Lower leg skin (tissue), 4 donors: ENCODE results near the gene FILIP1. TPM values are rescaled to one million over a fixed set of nuclear protein-coding genes. Genes with fewer than 3 reads are reported as not detected.

Source experiments
- DNase-seq, 2 donors: peaks; one replicate each; pipeline ENCODE4 v3.0.0-alpha.2; 2019; ENCODE audit warnings: low spot score in 2 of 2
- H3K4me3 ChIP-seq: fragments of 200-600 bp; sonication (generic); 2 replicates; pipeline ENCODE4 v1.5.1; 2017; ENCODE audit warnings: mild to moderate bottlenecking, low read depth; ENCODE audit not compliant: poor library complexity, severe bottlenecking
- CTCF ChIP-seq, 3 donors: fragments of 450-650 bp; IDR thresholded peaks; one replicate each; pipeline ENCODE4 v1.5.1; 2016; ENCODE audit warnings: antibody characterized with exemption in 3 of 3, mild to moderate bottlenecking in 3 of 3, moderate library complexity in 2 of 3
- POLR2A ChIP-seq, 2 donors: fragments of 450-650 bp; IDR thresholded peaks; one replicate each; pipeline ENCODE4 v1.6.1; 2016 to 2017; ENCODE audit warnings: antibody characterized with exemption in 2 of 2, mild to moderate bottlenecking in 1 of 2, moderate library complexity in 1 of 2
- WGBS, 2 donors: methylation state at CpG; one replicate each; pipeline ENCODE4 v1.1.5; 2018; 5-methylcytosine and 5-hydroxymethylcytosine counted together
- intact Hi-C: fragments of 100-400 bp; cut with DNase I; formaldehyde crosslinking; loops from one replicate; pipeline ENCODE4 v1.15.0; 2023; ENCODE audit warnings: low total_unique reads
- total RNA-seq, 4 donors: library from RNA; depleted of rRNA; stranded (reverse); fragments of >200 nt; gene quantifications; one replicate each; pipeline ENCODE4 v1.1.0, GENCODE V29; 2016

The FILIP1 gene
- total RNA-seq, 4 donors from 2014 or later: 0.38 to 1.6 (median 0.92) TPM

- WGBS, 2 donors: 47 to 57% methylated on average over 4 of the region's 4 CpGs
- DNase-seq: no peak
- no peak overlapping the region for H3K4me3 ChIP-seq
- TF ChIP-seq POLR2A (IDR thresholded peaks at IDR 0.05): no peak
- intact Hi-C loops: no loop called here
Measured at GRCh38 chr6:75317503-75318206, 175.9 kb downstream of the FILIP1 start.

GRCh38 chr6:75315978-75316377, 177.6 kb downstream of the FILIP1 start:
- intact Hi-C loops: no loop called here
- TF ChIP-seq POLR2A (IDR thresholded peaks at IDR 0.05) (no peak), CTCF (IDR thresholded peaks at IDR 0.05) (no peak)
- no peak for DNase-seq

GRCh38 chr6:75308250-75308988, 185.2 kb downstream of the FILIP1 start:
- intact Hi-C loops: loop anchor here (10.0 kb wide), 1 partner anchor 206 kb away; no protein-coding TSS in a partner anchor
- TF ChIP-seq CTCF (IDR thresholded peaks at IDR 0.05): no peak
- TF ChIP-seq POLR2A (IDR thresholded peaks at IDR 0.05): no peak
- WGBS, 2 donors: 71% methylated on average over 11 of the region's 11 CpGs

More at GRCh38 chr6:75315978-75316377, 177.6 kb downstream of the FILIP1 start:
- no peak overlapping the region for H3K4me3 ChIP-seq

GRCh38 chr6:75307364-75308004, 186.1 kb downstream of the FILIP1 start:
- 50 to 67% methylated on average over 2 of the region's 2 CpGs for WGBS, 2 donors
- no peak for DNase-seq
- intact Hi-C loops: loop anchor here (10.0 kb wide), 1 partner anchor 207 kb away; no protein-coding TSS in a partner anchor

More at GRCh38 chr6:75308250-75308988, 185.2 kb downstream of the FILIP1 start:
- DNase-seq: no peak
- H3K4me3 ChIP-seq: no peak overlapping the region

GRCh38 chr6:75306064-75306463, 187.5 kb downstream of the FILIP1 start:
- TF ChIP-seq POLR2A (IDR thresholded peaks at IDR 0.05) (no peak), CTCF (IDR thresholded peaks at IDR 0.05) (no peak)
- DNase-seq: no peak
- H3K4me3 ChIP-seq: no peak overlapping the region
- 60 to 73% methylated on average over 3 of the region's 3 CpGs for WGBS, 2 donors
- intact Hi-C loops: loop anchor here (10.0 kb wide), 1 partner anchor 209 kb away; no protein-coding TSS in a partner anchor

More at GRCh38 chr6:75307364-75308004, 186.1 kb downstream of the FILIP1 start:
- TF ChIP-seq CTCF (IDR thresholded peaks at IDR 0.05): no peak
- TF ChIP-seq POLR2A (IDR thresholded peaks at IDR 0.05): no peak
- H3K4me3 ChIP-seq: no peak overlapping the region

- no peak for DNase-seq
- TF ChIP-seq POLR2A (IDR thresholded peaks at IDR 0.05) (no peak), CTCF (IDR thresholded peaks at IDR 0.05) (no peak)
- intact Hi-C loops: loop anchor here (10.0 kb wide), 1 partner anchor 209 kb away; no protein-coding TSS in a partner anchor
- no peak overlapping the region for H3K4me3 ChIP-seq
- 70 to 78% methylated on average over 5 of the region's 5 CpGs for WGBS, 2 donors
Measured at GRCh38 chr6:75305573-75305972, 188.0 kb downstream of the FILIP1 start.
